ENCODE data around the gene MYO1D. TPM values are rescaled to one million over a fixed set of nuclear protein-coding genes. Genes with fewer than 3 reads are reported as not detected.

The MYO1D gene
- total and polyA plus RNA-seq, 2 of the 13 experiments (the other 11 are each of a cell fraction or from before 2014, with no cell fraction given), result 13.2 to 17.3 TPM

- TF ChIP-seq FOXP4 (CRISPR knock-in tag; IDR thresholded peaks at IDR 0.05), result peak; percentile 37; the same call in 1 of the 2 replicates
- TF ChIP-seq ARID5B (CRISPR knock-in tag; IDR thresholded peaks at IDR 0.05), result peak; percentile 69
- no peak for TF ChIP-seq HMGXB3 (CRISPR knock-in tag; IDR thresholded peaks at IDR 0.05; ENCODE audit: borderline replicate concordance)
- peak; percentile 92 for TF ChIP-seq SRF (IDR thresholded peaks at IDR 0.05; ENCODE audit: low read depth, low read length)
- TF ChIP-seq TBL1XR1 (IDR thresholded peaks at IDR 0.05; ENCODE audit: borderline replicate concordance, low read length, partially characterized antibody), result no peak
- no peak for TF ChIP-seq ZBTB40 (IDR thresholded peaks at IDR 0.05)
- no peak for TF ChIP-seq ZBTB40 (CRISPR knock-in tag; IDR thresholded peaks at IDR 0.05)
- 0 out of 2 replicates have a peak, but pooled peaks have one; percentile 16 for TF ChIP-seq ZNF644 (CRISPR knock-in tag; IDR thresholded peaks at IDR 0.05; ENCODE audit: low read depth)
- no peak for TF ChIP-seq ZNF335 (CRISPR knock-in tag; IDR thresholded peaks at IDR 0.05)
These were observed 35.4 kb upstream of the MYO1D start (continued) for GRCh38 chr17:32912218-32912897.

Measured in HepG2 (cell line).